Anterior cingulate cortex (tissue), 58 donors: Measurements from ENCODE around the gene DUSP8.

Source experiments
- DNase-seq, 58 donors: peaks; one replicate each; lab custom pipeline; 2025; lab: John Stamatoyannopoulos, UW

The DUSP8 gene

DNA sequence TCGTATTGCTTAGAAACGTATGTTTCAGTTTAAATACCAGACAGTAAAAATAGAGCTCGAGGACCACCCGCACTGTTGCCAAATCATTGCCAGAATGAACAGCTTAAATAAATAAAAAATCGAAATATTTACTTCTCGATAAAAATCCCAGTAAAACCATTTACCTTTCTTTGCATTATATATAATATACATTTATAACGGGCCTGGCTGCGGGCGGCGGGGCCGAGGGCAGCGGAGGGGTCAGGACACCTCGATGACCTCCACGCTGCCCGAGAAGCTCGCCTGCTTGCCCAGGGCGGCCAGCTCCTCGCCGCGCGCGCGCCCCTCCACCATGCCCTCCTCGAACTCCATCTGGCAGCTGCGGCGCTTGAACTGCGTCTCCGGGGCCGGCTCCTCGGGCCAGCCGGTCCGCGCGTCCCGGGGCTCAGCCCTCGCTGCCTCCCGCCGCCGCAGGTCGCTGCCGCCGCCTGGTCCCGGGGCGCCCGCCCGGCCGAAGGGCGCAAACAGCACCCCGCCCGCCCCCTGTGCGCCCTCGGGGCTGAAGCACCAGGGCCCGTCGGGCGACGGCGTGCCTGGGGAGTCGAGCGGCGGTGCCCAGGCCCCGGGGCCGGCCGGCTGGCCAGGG is 15.7 kb downstream of the DUSP8 start:
- no peak for DNase-seq

DNA sequence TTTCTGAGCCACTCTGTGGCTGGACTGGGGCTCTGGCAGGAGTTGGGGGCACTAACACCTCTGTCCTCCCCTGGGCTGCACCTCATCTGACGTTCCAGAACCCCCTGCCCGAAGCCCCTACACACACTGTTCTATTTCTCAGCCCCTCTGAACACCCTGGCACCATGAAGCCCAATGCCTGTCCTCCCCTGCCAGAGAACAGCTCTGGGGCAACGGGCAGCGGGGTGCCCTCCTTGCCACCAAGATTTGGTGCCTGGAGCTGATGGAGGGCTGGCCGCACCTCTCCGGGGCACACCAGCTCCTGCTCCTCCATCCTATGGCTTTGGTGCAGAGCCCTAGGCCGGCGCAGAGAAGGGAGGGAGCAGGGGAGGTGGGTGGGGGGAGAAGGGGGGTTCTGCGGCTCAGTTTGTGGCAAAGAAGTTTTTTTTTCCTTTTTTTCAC is 16.3 kb downstream of the DUSP8 start:
- DNase-seq: no peak

DNA sequence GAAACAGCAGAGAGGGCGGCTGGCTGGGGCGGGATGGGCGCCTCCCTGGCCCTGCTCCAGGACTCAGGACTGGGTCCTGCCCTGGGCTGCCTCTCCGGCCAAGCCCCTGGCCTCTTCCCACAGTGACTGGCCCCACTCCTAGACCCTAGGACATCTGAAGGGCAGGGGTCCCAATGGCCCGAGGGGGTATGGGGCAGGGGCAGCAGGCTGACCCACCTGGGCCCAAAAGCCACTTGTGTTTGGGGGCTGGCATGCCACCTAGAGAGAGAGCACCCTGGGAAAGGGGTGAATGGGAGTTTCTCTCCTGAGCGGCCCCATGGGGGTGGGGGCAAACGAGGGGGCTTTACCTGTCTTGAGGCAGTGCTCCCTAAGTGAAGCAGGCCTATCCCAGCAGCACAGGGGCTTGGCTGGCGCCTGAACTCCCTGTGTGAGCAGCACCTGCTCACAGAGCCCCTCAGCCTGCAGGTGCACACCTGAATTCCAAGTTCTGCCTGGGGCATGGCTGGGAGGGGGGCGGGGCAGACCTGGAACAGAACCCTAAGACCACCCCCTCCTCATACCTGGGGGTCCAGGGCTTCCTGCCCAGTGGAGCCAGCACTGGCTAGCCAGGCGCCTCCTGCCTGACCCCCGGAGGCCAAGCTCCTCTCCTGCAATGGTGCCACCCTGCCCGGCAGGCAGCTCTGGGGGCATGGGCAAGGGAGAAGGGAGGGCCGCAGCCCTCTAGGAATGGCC is 16.9 kb downstream of the DUSP8 start:
- DNase-seq: no peak

DNA sequence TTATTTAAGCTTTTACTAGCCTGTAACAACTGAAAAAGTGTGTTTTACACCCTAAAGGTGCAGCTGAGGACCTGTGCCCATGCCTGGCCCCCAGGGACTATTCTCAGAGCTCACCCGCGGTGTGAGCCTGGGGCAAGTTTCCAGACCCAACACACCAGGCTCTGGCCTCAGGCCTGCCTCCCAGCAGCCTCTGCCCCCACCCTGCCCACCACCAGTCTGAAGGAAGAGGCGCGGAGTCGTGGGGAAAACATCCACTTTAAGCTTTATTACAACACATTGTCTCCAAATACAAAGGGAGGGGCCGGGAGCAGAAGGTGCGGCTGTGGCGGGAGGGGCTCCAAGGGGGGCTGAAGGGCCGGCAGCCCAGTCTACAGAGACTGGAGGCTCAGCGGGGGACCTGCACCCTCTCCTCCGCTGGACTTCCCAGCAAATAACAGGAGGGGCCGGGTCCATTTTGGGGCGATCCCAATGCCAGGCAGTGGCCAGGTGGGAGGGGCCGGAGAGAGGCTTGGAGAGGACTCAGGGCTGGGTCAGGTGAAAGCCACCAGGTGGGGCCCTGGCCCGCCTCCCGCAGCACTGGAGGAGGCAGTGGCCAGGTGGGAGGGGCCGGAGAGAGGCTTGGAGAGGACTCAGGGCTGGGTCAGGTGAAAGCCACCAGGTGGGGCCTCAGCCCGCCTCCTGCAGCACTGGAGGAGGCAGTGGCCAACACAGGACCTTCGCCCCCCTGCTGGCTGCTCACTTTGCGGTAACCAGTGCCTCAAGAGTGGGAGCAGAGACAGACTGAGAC is 18.1 kb downstream of the DUSP8 start:
- DNase-seq: no peak

DNA sequence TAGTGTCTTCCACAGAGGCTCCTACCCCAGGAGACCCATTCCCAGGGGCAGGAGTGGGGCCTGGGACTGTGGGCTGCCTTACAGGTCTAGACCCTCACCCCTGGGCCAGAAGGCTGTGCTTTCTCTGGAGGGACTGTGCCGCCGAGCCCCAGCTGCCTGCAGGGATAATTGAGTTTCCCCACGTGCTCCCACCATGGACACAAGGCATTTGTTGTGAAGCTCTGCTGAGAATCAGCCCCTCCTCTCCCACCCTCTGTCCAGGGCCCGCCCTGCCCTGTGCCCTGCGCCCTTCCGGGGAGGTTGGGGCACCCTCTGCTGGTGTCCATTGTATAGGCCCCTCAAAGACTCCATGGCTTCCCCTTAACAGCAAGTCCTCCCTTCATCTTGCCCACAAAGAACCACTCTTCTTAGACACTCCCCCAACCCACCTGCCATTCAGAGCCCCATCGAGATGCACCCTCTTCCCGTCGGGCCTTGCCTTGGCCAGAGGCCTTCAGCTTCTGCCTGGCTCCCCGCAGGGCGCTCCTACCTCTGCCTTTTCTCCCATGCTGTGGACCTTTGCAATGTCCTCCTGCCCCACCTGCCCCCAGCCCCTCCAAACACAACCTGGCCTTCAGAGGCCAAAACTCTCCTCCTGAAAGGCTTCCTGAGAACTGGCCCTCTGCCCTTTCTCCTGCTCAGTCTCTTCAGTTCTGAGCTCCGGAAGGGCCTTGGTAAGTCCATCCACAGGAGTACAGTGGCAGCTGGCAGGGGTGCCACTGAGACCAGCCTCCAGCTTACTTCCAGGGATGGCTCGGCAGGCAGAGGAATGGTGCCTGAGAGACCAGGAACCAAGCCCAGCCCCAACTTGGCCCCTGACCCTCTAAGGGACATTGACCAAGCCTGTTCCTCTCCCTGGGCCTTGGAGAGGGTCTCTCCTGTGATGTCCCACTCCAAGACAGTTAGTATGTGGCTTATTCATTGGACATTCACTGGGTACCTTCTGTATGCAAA is 22.4 kb downstream of the DUSP8 start:
- peak in 28 of 58 donors; percentile 19 to 81 (median 48) for DNase-seq

DNA sequence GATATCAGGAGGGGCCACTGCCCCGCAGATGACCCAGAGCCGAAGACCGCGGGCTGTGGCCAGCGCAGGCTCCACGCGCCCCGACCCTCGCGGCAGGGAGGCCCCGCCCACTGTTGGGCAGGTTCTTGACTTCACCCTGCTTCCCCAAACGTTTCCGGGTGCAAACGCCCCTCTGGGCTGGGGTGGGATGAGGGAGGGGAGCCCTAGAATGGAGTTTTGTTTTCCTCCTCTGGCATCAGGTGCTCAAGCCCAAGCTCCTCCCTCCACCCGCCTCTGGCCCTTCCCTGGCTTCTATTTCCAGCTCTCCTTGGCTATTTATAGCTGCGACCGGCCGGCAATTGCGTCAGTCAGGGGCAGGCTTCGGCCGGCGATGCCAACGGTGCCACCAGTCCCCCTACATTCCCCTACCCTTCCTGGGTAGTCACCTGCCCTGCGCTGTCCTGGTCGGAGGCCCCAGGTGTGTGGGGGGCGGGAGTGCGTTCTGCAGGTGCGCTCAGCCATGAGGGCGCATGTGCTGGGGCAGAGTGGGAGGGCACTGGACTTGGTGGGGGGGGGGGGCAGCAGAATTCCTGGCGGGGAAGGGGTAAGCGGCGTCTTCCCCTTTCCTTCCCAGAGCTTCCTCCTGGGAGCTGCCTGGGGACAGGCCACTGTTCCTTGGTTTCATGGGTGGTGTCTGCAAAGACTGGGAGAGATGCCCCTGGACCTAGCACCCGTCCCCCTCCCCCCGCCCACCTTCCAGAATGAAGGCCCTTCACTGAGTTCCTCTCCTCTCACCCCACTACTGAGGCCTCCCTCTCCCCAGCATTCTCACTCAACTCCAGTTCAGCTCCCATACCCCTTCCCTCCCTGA is 23.6 kb downstream of the DUSP8 start:
- peak in 27 of 58 donors; percentile 19 to 84 (median 53) for DNase-seq

DNA sequence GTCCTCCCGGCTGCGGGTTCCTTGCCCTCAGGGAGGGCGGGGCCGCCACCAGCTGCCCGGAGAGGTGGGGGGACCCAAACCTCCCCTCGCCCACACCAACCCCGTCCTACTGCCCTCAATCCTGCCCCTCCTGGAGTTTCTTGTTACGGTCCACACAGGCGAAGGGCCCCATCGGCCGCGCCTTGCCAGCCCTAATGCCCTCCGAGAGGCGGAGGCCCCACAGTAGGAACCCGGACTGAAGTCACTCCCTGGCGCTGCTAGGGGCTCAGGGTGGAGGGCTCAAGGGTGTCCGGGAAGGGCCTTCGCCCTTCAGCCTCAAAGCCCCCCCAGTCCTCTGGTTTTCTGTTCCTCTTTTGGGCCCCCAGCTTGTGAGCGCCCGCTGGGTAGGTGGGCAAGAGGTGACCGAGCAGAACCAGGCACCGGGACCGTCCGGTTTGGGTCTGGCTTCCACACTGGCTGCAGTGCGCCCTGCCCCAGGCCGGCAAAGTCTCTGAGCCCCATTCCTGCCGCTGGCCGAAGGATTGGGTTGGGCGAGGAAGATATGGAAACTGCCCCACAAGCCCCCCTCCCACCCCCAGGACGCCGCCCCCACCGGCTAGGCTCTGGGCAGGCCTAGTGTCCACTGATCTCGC is 24.5 kb downstream of the DUSP8 start:
- no peak for DNase-seq

DNA sequence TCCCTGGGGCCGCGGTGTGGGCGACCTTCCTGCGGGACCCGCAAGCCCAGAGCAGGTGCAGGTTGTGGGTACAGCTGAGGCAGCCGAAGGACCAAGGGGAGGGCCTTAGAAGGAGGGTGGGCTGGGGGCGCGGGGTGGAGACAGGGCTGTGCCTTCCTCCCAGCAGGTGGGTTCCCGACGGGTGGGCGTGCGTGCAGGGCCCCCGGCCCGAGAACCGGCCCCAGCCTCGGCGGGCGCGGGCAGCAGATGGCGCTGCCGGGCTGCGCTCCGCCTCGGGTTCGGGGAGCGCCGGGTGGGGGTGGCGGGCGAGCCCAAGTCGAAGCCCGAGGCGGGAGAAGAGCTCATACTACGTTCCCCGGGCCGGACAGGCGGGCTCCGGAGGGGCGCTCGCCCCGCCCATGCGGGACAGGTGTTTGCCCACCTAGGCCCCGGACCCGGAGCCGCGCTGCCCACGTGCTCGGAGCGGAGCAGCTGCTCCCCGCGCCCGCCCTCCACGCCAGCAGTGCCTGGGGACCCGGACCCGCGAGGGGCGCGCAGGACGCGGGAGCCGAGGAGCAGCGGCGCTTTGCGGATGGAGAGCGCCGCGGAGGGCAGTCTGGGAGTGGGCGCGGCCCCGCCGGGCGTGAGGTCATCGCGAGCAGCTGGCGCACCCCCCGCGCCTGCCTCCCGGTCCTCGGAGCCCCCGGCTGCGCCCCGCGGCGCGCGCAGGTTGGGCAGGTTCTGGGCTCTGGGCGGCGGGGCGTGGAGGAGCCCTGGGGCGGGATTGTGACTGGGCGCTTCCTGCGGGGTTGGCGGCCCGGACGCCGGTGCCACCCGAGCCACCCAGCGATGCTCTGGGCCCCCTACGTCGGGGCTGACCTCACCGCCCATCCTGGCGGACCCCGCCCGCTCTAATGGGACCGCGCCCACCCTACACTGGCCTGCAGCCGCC is 25.3 kb downstream of the DUSP8 start:
- peak in 21 of 58 donors; percentile 15 to 56 (median 41) for DNase-seq

DNA sequence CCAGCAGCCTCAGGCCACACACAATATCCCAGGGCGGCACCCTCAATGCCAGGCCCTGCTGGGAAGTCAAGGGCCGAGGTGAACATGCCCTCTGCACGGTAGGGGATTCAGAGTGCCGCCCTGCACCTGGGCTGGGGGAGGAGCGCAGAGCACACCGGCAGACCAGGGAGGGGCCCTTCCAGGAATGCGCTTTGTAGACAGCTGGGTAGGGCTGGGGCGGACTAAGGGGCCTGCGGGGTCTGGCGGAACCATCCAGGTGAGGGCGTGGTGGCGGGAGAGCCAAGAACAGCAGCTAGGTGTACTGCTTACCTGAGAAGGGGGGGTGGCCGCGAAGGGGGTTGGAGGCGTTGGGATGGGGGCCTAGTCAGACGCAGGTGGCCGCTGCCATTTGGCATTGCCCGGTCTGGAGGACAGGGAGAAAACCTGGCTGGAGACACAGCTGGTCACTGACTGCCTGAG is 26.0 kb downstream of the DUSP8 start:
- no peak for DNase-seq

DNA sequence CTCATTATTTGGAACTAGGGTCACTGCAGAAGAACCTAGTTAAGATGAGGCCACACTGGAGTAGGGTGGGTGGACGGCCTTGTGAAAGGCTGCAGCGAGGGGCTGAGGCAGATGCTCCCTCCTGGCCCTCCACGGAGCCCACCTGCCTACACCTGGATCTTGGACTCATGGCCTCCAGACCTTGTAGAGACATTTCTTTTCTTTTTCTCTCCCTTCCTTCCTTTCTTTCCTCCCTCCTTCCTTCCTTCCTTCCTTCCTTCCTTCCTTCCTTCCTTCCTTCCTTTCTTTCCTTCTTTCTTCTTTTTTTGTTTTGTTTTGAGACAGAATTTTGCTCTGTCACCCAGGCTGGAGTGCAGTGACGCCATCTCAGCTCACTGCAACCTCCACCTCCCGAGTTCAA is 26.6 kb downstream of the DUSP8 start:
- DNase-seq: no peak

DNA sequence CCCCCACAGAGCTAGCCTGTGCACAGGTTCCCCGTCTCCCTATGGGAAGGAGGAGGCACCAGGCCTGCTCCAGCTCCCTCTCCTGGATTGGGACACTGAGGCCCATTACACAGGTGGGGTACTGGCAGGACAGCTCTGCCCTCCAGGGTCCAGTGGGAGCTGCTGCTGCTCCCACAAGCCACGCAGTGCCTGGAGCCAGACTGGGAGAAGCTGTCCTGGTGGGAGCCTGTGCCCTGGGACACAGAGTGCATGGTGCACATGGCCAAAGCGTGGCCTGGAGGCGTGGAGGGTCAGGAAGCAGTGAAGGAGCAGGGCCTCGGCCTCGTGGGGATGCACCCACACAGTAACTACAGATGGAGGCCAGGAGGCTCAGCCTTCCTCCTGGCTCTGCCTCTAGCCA is 27.5 kb downstream of the DUSP8 start:
- no peak for DNase-seq

DNA sequence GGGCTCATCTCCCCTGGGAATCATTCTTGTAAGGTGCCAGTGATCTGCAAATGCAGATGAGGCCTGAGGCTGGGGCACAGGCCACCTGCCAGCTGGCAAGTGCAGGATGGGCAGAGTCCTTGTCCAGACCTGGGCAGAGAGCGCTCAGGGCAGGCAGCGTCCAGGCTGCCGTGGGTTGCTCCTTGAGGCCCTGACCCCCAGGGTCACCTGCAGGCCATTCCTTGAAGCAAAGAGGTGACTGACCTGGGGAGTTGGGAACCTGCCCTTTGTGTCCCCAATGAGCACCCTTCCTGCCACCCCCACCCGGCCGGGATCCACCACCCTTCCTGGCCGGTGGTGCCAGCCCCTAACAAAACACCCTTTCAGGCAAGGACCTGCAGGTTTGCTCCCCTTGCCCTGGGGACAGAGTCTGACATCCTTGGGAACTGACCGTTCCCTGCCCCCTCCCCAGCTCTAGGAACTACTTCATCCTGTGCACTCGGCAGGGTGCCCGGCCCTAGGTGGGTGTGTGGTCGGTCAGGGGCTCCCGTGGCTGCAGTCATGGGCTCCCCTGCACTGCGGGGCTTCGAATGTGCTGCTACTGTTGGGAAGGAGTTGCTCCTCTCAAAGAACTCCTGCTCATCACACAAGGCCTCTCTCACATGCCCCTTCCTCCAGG is 28.3 kb downstream of the DUSP8 start:
- no peak for DNase-seq

DNA sequence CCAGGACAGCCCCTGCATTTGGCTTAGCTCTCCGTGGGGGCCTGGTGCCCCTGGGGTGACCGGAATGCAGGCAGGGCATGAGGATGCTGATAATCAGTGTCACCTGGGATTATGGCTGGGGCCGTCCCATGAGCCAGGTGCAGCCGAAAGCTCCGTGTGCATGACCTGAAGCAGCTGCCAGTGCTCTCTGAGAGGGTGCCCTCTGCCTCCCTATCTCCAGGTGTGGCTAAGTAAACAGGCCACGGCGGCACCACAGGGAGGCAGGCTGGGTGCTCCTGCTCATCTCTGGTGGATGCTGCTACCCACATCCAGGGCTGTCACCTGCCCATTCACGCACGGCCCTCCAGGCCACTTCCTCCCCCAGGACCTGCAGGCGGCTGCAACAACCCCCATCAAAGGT is 29.8 kb downstream of the DUSP8 start:
- no peak for DNase-seq

DNA sequence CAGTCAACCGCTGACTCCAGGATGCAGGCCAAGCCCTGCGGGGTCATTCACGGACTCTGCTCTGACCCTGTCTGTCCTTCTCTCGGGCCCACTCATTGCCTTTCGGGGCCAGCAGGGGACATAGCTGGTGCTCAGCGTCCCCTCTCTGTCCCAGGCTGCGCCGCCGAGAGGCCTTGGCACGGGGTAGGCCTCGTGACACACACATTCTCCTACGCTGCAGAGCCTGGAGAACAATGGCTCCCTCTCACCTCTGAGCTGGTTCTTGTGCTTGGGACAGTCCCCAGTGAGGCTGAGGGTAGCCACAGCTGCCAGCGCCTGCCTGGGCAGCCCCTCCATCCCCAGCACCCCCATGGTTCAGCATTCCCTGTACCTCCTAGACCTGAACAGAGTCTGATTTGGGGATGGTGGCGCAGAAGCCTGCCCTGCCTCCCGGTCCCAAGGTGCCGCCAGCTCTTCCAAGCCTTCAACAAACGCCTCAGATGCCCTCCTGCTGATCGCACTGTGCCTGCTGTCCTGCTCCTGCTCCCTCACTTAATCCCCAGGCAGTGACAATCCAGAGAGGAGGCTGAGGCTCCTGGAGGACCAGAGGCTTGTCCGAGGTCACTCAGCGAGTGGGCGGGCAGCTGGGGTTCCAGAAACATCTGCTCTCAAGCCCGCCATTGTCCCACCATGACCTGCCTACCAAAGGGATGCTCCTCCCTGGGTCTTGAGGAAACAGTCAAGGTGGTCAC is 30.4 kb downstream of the DUSP8 start:
- DNase-seq: peak in 43 of 58 donors; percentile 18 to 88 (median 67)

DNA sequence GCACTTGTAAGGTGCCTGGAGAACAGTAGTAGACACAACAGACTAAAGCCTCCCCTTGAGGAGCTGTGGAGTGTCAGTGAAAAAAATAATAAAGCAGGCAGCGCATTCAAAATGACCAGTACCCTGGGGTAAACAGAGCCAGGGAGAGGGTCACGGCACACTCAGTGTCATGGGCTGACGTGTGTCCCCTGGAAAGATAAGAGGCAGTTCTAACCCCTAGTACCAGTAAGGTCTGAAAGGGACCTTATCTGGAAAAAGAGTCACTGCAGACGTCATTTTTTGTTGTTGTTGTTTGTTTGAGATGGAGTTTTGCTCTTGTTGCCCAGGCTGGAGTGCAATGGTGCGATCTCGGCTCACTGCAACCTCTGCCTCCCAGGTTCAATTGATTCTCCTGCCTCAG is 32.0 kb downstream of the DUSP8 start:
- DNase-seq: no peak

DNA sequence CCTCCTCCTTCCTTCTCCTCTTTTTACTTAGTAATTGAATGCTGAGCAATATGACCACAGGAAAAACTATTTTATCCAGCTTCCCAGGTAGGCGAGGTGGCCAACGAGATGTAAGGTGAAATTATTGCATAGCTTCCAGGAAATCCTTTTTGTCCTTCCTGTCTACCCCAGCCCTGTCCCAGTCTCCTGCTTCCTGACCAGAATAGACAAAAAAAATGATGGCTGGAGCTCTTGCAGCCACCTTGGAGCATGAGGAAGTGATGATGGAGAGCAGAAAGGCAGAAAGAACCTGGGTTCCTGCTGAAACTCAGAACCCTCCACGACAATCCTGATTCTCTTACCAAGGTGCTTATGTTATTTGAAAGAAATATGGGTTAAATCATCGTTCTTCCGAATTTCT is 33.9 kb downstream of the DUSP8 start:
- no peak for DNase-seq
